NCI-H1417 treated with DMSO at 0.1 percent for 48 hours (cell line): Measurements from ENCODE around the gene RNASE3.
"Not testable (repeated sequence)": the region's sequence is repeated elsewhere in the genome, so short reads cannot be mapped to it uniquely, and the experiment has no call there.

Source experiments
- DNase-seq: peaks from one replicate; lab custom pipeline; 2025; lab: John Stamatoyannopoulos, UW

RNASE3 gene

GRCh38 chr14:20919038-20919756 lies 28.0 kb downstream of the RNASE3 start:
- not testable (repeated sequence) for DNase-seq

GRCh38 chr14:20923766-20924297 lies 32.6 kb downstream of the RNASE3 start:
- DNase-seq: not testable (repeated sequence)

- DNase-seq: no peak
Observed at GRCh38 chr14:20934148-20934762, 43.1 kb downstream of the RNASE3 start.

- no peak for DNase-seq
Observed at GRCh38 chr14:20935303-20935984, 44.3 kb downstream of the RNASE3 start.
